Mesenchymal stem cell (in vitro differentiated cells and primary cell): Measurements from ENCODE around the gene STUB1.

Experiments used
- DNase-seq: peaks from one replicate; pipeline ENCODE4 v3.0.0-alpha.2; 2013
- H2AFZ ChIP-seq: one replicate; pipeline ENCODE4 v1.6.1; 2013; ENCODE audit warnings: low read depth, mild to moderate bottlenecking, control low read depth, inconsistent platforms, low read length, moderate library complexity
- H2AK5ac ChIP-seq: 2 replicates; pipeline ENCODE4 v1.6.1; 2013; ENCODE audit warnings: low read length, moderate library complexity, mild to moderate bottlenecking, inconsistent platforms; ENCODE audit not compliant: severe bottlenecking
- H2BK120ac ChIP-seq: one replicate; pipeline ENCODE4 v1.6.1; 2013; ENCODE audit warnings: low read depth, mild to moderate bottlenecking, inconsistent platforms, low read length, moderate library complexity
- H2BK12ac ChIP-seq, 2 experiments: one replicate each; pipeline ENCODE4 v1.6.1; 2013; ENCODE audit warnings: inconsistent platforms in 2 of 2, low read length in 2 of 2, mild to moderate bottlenecking in 2 of 2, moderate library complexity in 2 of 2, control low read depth in 1 of 2
- H2BK15ac ChIP-seq: one replicate; pipeline ENCODE4 v1.6.1; 2013; ENCODE audit warnings: mild to moderate bottlenecking, low read depth, inconsistent platforms; ENCODE audit not compliant: poor library complexity, severe bottlenecking
- H2BK5ac ChIP-seq: 2 replicates; pipeline ENCODE4 v1.6.1; 2013; ENCODE audit warnings: low read depth, mild to moderate bottlenecking, low read length, control low read depth, inconsistent platforms; ENCODE audit not compliant: poor library complexity, severe bottlenecking
- H3K14ac ChIP-seq, 2 experiments: one replicate each; pipeline ENCODE4 v1.6.1; 2013; ENCODE audit warnings: inconsistent platforms in 2 of 2, low read length in 2 of 2, control low read depth in 1 of 2, mild to moderate bottlenecking in 1 of 2, moderate library complexity in 1 of 2
- H3K18ac ChIP-seq, 2 experiments: one replicate each; pipeline ENCODE4 v1.6.1; 2013; ENCODE audit warnings: inconsistent platforms in 2 of 2, low read length in 2 of 2, control low read depth in 1 of 2, low read depth in 1 of 2, mild to moderate bottlenecking in 1 of 2
- H3K23ac ChIP-seq, 2 experiments: one replicate each; pipeline ENCODE4 v1.6.1; 2013; ENCODE audit warnings: inconsistent platforms in 2 of 2, low read length in 2 of 2, mild to moderate bottlenecking in 2 of 2, moderate library complexity in 2 of 2, control low read depth in 1 of 2
- H3K27ac ChIP-seq: 2 replicates; pipeline ENCODE4 v1.5.1; 2013; ENCODE audit warnings: mild to moderate bottlenecking, moderate library complexity, low read length, control low read depth, inconsistent platforms; ENCODE audit not compliant: poor library complexity, severe bottlenecking
- H3K27me3 ChIP-seq, 2 experiments: 2 replicates each; pipeline versions ENCODE4 v1.6.1 to v1.7.0; 2013; ENCODE audit warnings: low read length in 2 of 2, mild to moderate bottlenecking in 2 of 2, moderate library complexity in 2 of 2, control low read depth in 1 of 2, inconsistent platforms in 1 of 2; ENCODE audit not compliant: control insufficient read depth in 1 of 2, insufficient read depth in 1 of 2
- H3K36me3 ChIP-seq, 2 experiments: 2 replicates each; pipeline versions ENCODE4 v1.6.1 to v1.7.0; 2013; ENCODE audit warnings: low read length in 2 of 2, control low read depth in 1 of 2, inconsistent platforms in 1 of 2, low read depth in 1 of 2, mild to moderate bottlenecking in 1 of 2; ENCODE audit not compliant: insufficient read depth in 2 of 2, control insufficient read depth in 1 of 2
- H3K4ac ChIP-seq, 2 experiments: one replicate each; pipeline ENCODE4 v1.6.1; 2013; ENCODE audit warnings: inconsistent platforms in 2 of 2, low read length in 2 of 2, mild to moderate bottlenecking in 2 of 2, moderate library complexity in 2 of 2, control low read depth in 1 of 2, low read depth in 1 of 2
- H3K4me1 ChIP-seq: 2 replicates; pipeline ENCODE4 v1.6.1; 2013; ENCODE audit warnings: low read depth, low read length, control low read depth; ENCODE audit not compliant: control insufficient read depth, insufficient read depth
- H3K4me2 ChIP-seq: 2 replicates; pipeline ENCODE4 v1.6.1; 2013; ENCODE audit warnings: low read length, mild to moderate bottlenecking, inconsistent platforms; ENCODE audit not compliant: poor library complexity, severe bottlenecking
- H3K4me3 ChIP-seq, 2 experiments: 2 replicates each; pipeline versions ENCODE4 v1.5.1 to v1.7.0; 2013; ENCODE audit warnings: low read length in 2 of 2, mild to moderate bottlenecking in 2 of 2, control low read depth in 1 of 2, low read depth in 1 of 2; ENCODE audit not compliant: insufficient read depth in 1 of 2
- H3K79me1 ChIP-seq: replicated peaks from 2 replicates; pipeline ENCODE4 v1.6.1; 2013; ENCODE audit warnings: mild to moderate bottlenecking, control low read depth, low read length, inconsistent platforms; ENCODE audit not compliant: poor library complexity, severe bottlenecking
- H3K9ac ChIP-seq: 2 replicates; pipeline ENCODE4 v1.7.0; 2013; ENCODE audit warnings: mild to moderate bottlenecking, low read length, moderate library complexity
- H3K9me3 ChIP-seq: 2 replicates; pipeline ENCODE4 v1.7.0; 2013; ENCODE audit warnings: mild to moderate bottlenecking, low read length; ENCODE audit not compliant: control insufficient read depth
- H4K8ac ChIP-seq: one replicate; pipeline ENCODE4 v1.6.1; 2013; ENCODE audit warnings: inconsistent platforms, mild to moderate bottlenecking, low read length, moderate library complexity
- H4K91ac ChIP-seq: one replicate; pipeline ENCODE4 v1.6.1; 2013; ENCODE audit warnings: mild to moderate bottlenecking, low read length, inconsistent platforms
- WGBS: methylation state at CpG from one replicate; pipeline ENCODE4 v1.1.7; 2013; ENCODE audit warnings: mixed read lengths; 5-methylcytosine and 5-hydroxymethylcytosine counted together

Gene STUB1

GRCh38 chr16:681746-682427 lies 1.7 kb downstream of the STUB1 start:
- Histone ChIP-seq H3K14ac (no peak overlapping the region), H2AFZ (no peak overlapping the region), H3K23ac (no peak overlapping the region), H2BK120ac (no peak overlapping the region), H3K4ac (no peak overlapping the region), H3K27ac (no peak overlapping the region), H2BK15ac (no peak overlapping the region), H2BK12ac (no peak overlapping the region), H3K4me1 (peaks cover 68% of the 10 kb centered on the region), H3K27me3 (no peaks in the 10 kb centered on the region), H3K36me3 (peaks cover 36 to 68% of the 10 kb centered on the region in 2 experiments), H3K18ac (no peak overlapping the region), H3K4me3 (peak overlapping the region in 1 of 2 experiments; percentile 93), H3K9ac (peak overlapping the region; percentile 94), H3K79me1 (peaks cover 27% of the 10 kb centered on the region), H4K8ac (peak overlapping the region; percentile 38), H3K9me3 (no peaks in the 10 kb centered on the region), H2BK5ac (no peak overlapping the region), H4K91ac (no peak overlapping the region), H2AK5ac (no peak overlapping the region), H3K4me2 (peak overlapping the region; percentile 83)
- 85% methylated on average over 28 of the region's 28 CpGs for WGBS
- no peak for DNase-seq

GRCh38 chr16:682493-683395 lies 2.5 kb downstream of the STUB1 start:
- Histone ChIP-seq H2AFZ (no peak overlapping the region), H2BK120ac (no peak overlapping the region), H3K36me3 (peaks cover 45 to 68% of the 10 kb centered on the region in 2 experiments), H4K91ac (peak overlapping the region; percentile 25), H3K79me1 (peaks cover 30% of the 10 kb centered on the region), H3K4me1 (peaks cover 65% of the 10 kb centered on the region), H3K4me3 (peak overlapping the region in 1 of 2 experiments; percentile 93), H2BK12ac (no peak overlapping the region), H3K9me3 (no peaks in the 10 kb centered on the region), H4K8ac (peak overlapping the region; percentile 19), H3K4me2 (peak overlapping the region; percentile 91), H3K14ac (no peak overlapping the region), H3K9ac (peak overlapping the region; percentile 84), H3K18ac (no peak overlapping the region), H2BK5ac (no peak overlapping the region), H3K4ac (peak overlapping the region; percentile 7 to 9), H3K23ac (no peak overlapping the region), H2AK5ac (no peak overlapping the region), H3K27ac (no peak overlapping the region), H3K27me3 (no peaks in the 10 kb centered on the region), H2BK15ac (no peak overlapping the region)
- WGBS: 93% methylated on average over 34 of the region's 36 CpGs
- no peak for DNase-seq

- peaks cover 64% of the 10 kb centered on the region for H3K4me1 ChIP-seq
- peak overlapping the region; percentile 96 for H4K8ac ChIP-seq
- WGBS: 15% methylated on average over 54 of the region's 57 CpGs
- peak overlapping the region in 1 of 2 experiments; percentile 89 for H3K4ac ChIP-seq
- peak overlapping the region; percentile 91 for H3K4me2 ChIP-seq
- peaks cover 47 to 68% of the 10 kb centered on the region in 2 experiments for H3K36me3 ChIP-seq
- H2BK15ac ChIP-seq: no peak overlapping the region
- peak overlapping the region in 1 of 2 experiments; percentile 51 for H2BK12ac ChIP-seq
- peak overlapping the region; percentile 20 for H2AFZ ChIP-seq
- no peak overlapping the region for H2BK120ac ChIP-seq
- peak overlapping the region in 1 of 2 experiments; percentile 75 for H3K23ac ChIP-seq
- H2AK5ac ChIP-seq: no peak overlapping the region
- peaks cover 31% of the 10 kb centered on the region for H3K79me1 ChIP-seq
- H3K9ac ChIP-seq: peak overlapping the region; percentile 84
- H3K9me3 ChIP-seq: no peaks in the 10 kb centered on the region
- no peaks in the 10 kb centered on the region for H3K27me3 ChIP-seq
- no peak overlapping the region for H2BK5ac ChIP-seq
- peak overlapping the region in 1 of 2 experiments; percentile 96 for H3K14ac ChIP-seq
- peak overlapping the region; percentile 86 to 88 for H3K18ac ChIP-seq
- peak overlapping the region; percentile 81 to 85 for H3K4me3 ChIP-seq
- H4K91ac ChIP-seq: peak overlapping the region; percentile 97
- no peak for DNase-seq
- H3K27ac ChIP-seq: peak overlapping the region; percentile 14
These were observed 3.3 kb downstream of the STUB1 start for GRCh38 chr16:683396-684070.
